Activated CD4-positive, alpha-beta T cell treated with anti-CD3 and anti-CD28 coated beads, Interleukin-2, amount 50 U/mL, for 24 hours (primary cell): ENCODE measurements around the gene PTPN4.

ENCODE experiments used
- DNase-seq, 2 donors: peaks; one replicate each; pipeline ENCODE4 v3.0.0-alpha.2; 2020; ENCODE audit warnings: low read depth in 1 of 2, low spot score in 1 of 2

The PTPN4 gene

DNA sequence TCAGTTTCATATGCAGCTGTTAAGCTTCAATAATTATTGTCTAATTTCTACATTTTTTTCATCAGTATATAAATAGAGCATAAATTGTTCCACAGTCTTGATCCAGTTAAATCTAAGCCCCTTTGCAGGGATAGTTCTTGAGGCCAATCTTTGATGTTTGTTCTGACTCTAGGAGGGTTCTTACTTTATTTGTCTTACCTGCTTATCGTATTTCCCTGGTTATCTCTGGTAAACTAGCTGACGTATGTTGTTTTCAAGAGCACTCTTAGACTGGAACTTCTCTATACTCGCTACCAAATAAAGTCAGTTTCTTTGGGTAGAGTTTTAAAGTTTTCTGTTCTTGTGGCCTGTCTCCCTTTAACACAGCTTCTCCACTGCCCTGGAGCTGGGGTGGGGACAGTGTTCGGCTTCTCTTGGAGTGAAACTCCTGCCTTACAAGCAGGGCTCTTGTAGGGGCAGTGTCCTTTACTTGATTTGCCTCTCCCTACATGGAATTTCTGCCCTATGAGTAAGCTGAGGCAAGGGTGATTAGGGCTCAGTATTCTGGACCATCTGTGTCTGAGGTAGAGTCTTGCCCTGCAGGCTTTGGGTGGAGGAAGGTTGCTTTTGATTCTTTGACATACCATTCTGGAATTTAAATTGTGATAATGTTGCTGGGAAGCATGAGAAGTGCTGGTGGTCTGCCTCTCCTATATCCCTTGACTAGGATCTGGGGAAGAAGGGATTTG, 90.3 kb downstream of the PTPN4 start:
- DNase-seq, result no peak

DNA sequence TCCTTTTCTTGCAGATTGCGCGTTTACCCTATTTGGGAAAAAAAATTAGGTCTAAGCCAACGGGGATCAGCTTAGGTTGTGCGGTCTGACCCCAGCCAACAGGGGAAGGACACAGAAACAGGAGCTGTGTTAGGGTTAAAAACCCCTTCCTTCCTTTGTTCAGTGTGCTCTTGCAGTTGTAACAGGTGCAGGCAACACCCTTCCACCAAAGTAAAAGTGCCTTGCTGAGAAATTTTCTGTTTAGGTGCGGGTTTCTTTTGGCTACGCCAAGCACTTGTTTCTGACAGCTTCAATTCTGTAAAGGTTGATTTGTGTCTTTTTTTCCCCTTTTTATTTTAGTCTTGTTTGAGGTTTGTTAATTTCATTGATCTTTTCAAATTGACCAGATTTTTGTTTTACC, 92.5 kb downstream of the PTPN4 start:
- no peak for DNase-seq

GRCh38 chr2:119853777-119854399, 94.2 kb downstream of the PTPN4 start:
- no peak for DNase-seq

GRCh38 chr2:119856469-119856901, 96.8 kb downstream of the PTPN4 start:
- no peak for DNase-seq

- no peak for DNase-seq
These were observed 98.0 kb downstream of the PTPN4 start for GRCh38 chr2:119857742-119858141.

GRCh38 chr2:119859528-119859927, 99.8 kb downstream of the PTPN4 start:
- DNase-seq, result no peak

DNA sequence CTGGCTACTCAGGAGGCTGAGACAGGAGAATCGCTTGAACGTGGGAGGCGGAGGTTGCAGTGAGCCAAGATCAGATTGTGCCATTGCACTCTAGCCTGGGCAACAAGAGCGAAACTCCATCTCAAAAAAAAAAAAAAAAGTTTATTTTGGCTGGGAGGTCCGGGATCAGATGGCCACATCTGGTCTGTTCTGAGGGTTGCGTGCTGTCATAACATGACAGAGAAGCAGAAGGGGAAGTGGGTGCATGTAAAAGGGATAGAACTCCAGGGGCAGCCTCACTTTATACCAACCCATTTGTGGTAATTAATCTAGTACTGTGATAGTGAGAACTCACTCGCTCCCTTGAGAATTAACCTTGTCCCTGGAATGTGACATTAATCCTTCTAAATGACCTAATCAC, 101.2 kb downstream of the PTPN4 start:
- no peak for DNase-seq

DNA sequence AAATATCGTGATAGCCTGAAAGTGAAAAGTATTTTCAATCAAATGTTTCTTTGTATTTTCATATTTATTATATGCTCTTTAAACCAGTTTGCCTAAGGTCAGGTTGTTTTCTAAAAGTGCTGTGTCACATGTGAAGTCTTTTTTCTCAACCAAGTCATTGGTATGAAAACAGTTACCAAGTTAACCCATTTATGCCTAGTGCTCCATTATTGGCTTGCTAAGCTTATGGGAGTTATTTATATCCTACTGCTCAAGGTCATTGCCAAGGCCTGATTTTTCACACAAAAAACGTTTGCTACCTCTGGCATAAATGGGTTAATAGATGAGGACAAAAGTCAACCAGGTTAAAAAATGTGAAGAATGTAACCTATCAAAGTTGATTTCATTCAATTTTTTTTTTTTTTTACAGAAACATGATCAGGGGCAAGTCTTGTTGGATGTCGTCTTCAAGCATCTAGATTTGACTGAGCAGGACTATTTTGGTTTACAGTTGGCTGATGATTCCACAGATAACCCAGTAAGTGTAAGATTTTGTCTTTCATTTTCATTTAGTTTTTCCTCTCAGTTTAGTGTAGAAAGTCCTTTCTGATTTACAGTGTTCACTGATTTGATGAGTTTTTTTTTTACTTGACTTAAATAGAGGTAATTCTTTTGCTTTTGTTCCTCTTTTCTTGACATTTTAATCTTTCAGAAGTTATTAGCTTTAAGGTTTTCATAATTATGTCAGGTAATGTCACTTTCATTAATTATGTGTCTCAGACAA, 102.6 kb downstream of the PTPN4 start:
- no peak for DNase-seq

DNA sequence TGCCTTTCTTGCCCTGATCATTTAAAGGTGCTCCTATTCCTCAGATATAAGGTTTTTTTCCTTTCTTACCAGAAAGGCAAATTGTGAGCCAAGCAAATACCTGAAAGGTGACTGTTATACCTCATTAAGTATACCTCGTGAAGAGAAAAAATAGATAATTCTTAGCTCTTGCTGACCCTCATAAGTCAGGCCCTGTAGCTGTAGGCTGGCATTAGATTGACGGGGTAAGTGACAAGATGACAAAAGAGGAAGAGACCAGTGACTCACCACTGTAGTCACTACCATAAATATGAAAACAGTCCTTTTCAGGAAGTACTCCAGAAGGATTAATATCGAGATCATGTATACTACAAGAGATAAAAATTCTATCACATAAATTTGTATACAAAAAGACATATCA, 104.6 kb downstream of the PTPN4 start:
- no peak for DNase-seq

DNA sequence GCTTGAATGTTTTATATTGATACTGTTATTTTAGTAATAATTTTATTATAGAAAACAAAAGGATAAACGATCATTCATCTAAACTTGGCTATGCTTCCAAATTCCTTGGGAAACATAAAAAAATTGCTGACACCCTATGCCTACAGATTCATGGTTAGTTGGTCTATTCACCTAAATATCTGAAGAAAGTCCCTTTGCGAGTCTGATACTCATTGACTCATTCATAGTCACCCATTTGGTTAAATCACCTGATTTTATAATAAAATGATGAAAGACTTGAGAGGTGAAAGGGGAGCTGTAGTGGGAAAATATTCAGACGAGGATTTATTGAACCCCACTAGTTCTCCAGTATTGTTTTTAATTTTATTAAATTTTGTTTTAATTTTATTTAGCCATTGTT, 112.0 kb downstream of the PTPN4 start:
- DNase-seq, result no peak

DNA sequence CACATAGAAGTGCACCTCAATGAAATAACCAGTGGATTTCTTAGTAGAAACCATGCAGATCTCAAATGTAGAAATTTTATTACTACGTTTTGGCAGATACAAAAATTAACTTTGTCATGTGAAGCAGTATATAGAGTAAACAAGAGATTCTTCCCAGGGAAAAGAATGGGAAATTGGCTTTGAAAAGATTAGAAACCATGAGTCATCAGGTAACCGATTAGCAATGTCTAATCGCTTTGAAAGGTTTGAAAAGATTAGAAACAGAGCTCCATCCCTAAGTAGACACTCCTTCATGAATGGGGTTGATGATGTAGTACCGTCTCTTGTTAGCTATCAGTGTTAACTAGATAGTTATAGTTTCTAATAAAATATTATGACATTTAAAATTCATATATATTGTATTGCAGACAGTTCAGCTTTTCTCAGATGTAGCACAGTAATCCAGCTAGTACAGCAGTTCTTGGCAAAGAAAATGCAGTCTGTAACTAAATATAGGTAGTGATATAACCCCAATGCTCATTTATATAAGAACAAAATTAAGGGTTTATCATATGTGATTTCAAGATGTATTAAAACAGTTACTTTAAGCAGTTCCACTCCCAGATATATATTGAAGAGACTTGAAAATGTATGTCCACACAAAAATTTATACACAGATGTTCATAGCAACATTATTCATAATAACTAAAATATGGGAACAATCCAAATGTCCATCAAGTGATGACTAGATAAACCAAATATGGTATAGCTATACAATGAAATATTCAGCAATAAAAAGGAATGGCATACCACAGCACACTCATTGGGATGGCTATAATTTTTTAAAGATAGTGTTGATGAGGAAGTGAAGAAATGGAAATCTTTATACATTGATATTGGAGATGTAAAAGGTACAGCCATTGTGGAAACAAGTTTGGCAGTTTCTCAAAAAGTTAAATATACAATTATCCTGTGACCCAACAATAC, 113.9 kb downstream of the PTPN4 start:
- no peak for DNase-seq

- DNase-seq, result no peak
These were observed 119.8 kb downstream of the PTPN4 start for GRCh38 chr2:119879502-119879901.

- no peak for DNase-seq
These were observed 129.0 kb downstream of the PTPN4 start for GRCh38 chr2:119888680-119889079.

DNA sequence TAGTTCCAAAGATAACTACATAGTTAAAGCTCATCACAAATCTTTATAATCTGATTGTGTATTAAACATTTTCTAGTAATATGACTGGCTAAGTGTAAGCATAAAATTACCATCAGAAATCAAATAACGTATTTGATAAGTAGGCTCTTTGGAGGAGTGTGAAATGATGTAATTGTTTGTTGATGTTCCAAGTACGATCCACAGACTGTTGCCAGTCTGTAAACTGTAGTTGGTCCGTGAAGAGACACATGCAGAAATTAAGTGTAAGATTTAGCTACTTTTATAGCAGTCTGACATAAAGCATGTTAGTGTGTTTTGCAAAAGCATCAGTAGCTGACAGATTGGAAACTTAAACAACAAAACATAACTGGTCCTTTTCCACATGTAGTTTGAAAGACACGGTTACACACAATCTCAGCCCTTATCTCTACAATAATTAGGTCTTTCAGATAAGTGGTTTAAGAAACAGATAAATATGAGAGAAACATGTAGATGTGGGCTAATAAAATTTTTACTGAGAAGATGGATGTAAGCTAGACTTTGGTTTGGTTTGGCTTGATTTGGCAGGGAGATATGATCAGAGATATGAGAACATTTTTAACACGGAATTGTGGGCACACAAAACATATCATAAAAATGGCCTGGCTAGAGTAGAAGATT, 138.1 kb downstream of the PTPN4 start:
- DNase-seq, result no peak

- DNase-seq, result no peak
These were observed 141.3 kb downstream of the PTPN4 start for GRCh38 chr2:119901013-119901412.

DNA sequence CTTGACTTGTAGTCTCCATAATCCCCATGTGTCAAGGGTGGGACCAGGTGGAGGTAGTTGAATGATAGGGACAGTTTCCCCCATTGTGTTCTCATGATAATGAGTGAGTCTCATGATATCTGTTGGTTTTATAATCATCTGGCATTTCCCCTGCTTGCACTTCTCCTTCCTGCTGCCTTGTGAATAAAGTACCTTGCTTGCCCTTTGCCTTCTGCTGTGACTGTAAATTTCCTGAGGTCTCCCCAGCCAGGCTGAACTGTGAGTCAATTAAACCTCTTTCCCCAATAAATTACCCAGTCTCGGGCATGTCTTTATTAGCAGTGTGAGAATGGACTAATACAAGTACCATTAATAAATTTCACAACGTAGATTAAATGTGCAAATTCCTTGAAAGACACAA, 150.8 kb downstream of the PTPN4 start:
- DNase-seq, result no peak

DNA sequence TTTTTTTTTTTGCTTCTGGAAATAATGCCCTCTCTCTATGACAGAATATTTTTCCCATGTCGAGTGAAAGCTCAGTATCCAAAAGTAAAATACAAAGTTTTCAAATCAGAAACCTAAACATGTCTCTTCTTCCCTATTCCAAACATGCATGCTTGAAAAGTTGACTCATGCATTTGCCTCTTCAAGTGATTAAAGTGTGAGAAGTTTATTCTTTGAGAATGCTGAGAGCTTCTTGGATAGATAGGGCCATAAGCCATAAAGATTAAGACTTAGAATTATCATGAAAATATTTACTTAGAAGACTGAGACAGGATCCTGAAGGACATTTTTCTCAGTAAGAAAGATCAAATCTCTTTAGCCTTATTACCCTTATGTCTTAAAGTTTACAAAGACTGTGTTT, 154.5 kb downstream of the PTPN4 start:
- no peak for DNase-seq

DNA sequence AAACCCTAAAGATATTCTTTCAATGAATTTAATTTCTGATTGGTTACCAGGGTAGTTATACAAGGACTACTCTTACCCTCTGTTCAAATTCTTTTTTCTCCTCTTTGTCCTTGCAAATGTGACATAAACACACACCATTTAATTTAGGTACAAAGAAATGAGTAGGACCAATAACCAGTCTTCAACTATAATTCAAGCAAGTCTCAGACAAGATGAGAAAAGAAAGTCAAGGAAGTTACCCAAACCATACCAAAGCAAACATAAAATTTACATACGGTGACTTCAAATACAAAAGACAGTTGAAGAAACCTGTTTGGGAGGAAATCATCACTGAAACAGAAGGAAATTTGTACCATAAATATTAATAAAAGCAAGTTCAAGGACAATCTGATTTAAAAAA, 162.1 kb downstream of the PTPN4 start:
- DNase-seq, result no peak

GRCh38 chr2:119922699-119923098, 163.0 kb downstream of the PTPN4 start:
- no peak for DNase-seq

DNA sequence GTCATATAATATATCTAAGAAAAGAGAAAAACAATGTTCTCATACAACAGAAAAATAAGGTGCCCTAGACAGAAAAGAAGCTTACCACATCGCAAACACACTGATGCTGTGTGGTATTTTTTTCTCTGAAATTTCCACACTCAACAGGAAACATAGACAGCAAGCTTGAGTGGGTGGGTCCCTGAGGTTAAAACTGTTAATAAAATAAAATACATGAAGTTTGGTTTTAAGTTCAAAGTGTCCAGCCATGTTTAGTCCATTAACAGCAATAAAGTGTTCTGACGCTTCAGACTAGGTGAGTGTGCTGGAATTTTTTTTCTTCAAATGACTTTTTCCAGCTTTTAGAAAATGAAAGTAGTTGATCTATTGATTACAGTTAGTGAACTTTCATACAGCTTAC, 169.8 kb downstream of the PTPN4 start:
- peak in 1 of 2 donors; percentile 0 for DNase-seq

GRCh38 chr2:119932809-119933208, 173.1 kb downstream of the PTPN4 start:
- no peak for DNase-seq
